K562 (cell line): ENCODE data around the gene ENTPD3. TPM values are rescaled to one million over a fixed set of nuclear protein-coding genes. Genes with fewer than 3 reads are reported as not detected.
A peak's percentile ranks its signal among the peaks of the same experiment; 100 is the strongest.

ENCODE experiments used
- EGR1 ChIP-seq: fragments of 450-650 bp; conservative IDR thresholded peaks from 2 replicates; pipeline ENCODE4 v1.6.1; 2017; ENCODE audit warnings: mild to moderate bottlenecking
- ESRRA ChIP-seq: fragments of 450-650 bp; IDR thresholded peaks from 2 replicates; pipeline ENCODE4 v1.6.1; 2014; ENCODE audit warnings: low read depth, mild to moderate bottlenecking, moderate library complexity, borderline replicate concordance
- FOXO4 ChIP-seq: fragments of 450-650 bp; formaldehyde crosslinking; IDR thresholded peaks from 2 replicates; pipeline ENCODE4 v1.4.0; 2020; ENCODE audit warnings: mild to moderate bottlenecking, moderate library complexity
- HDAC2 ChIP-seq: fragments of 450-650 bp; IDR thresholded peaks from 2 replicates; pipeline ENCODE4 v1.6.1; 2016; ENCODE audit warnings: mild to moderate bottlenecking
- HMBOX1 ChIP-seq: sonication (generic); IDR thresholded peaks from 2 replicates; pipeline ENCODE4 v1.6.1; 2016
- IRF9 ChIP-seq: fragments of 450-650 bp; IDR thresholded peaks from 2 replicates; pipeline ENCODE4 v1.6.1; 2016; ENCODE audit warnings: missing biosample characterization, missing genetic modification characterization
- KDM4B ChIP-seq, 2 experiments: fragments of 450-650 bp in 1 of 2; sonication (generic) in 1 of 2; IDR thresholded peaks; 2 replicates each; pipeline ENCODE4 v1.6.1; 2016 to 2017; ENCODE audit warnings: borderline replicate concordance in 2 of 2, antibody characterized with exemption in 1 of 2, low read depth in 1 of 2, mild to moderate bottlenecking in 1 of 2
- NR0B1 ChIP-seq: fragments of 450-650 bp; IDR thresholded peaks from one replicate; pipeline ENCODE4 v1.6.1; 2018; ENCODE audit warnings: mild to moderate bottlenecking, moderate library complexity; ENCODE audit not compliant: partially characterized antibody
- PPARD ChIP-seq: fragments of 250-450 bp; sonication (Bioruptor Pico); IDR thresholded peaks from 2 replicates; pipeline ENCODE4 v1.8.0; 2022; ENCODE audit warnings: inconsistent platforms, mild to moderate bottlenecking, moderate library complexity
- SFPQ ChIP-seq: fragments of 200-400 bp; formaldehyde crosslinking; IDR thresholded peaks from 2 replicates; pipeline ENCODE4 v1.6.1; 2017; ENCODE audit warnings: mild to moderate bottlenecking, low read depth, low read length, moderate library complexity
- STAT6 ChIP-seq: sonication (generic); formaldehyde crosslinking; IDR thresholded peaks from 2 replicates; pipeline ENCODE4 v1.8.1; 2023; ENCODE audit warnings: mild to moderate bottlenecking, missing genetic modification reagents
- TGIF2 ChIP-seq: sonication (generic); formaldehyde crosslinking; IDR thresholded peaks from 2 replicates; pipeline ENCODE4 v1.8.1; 2022; ENCODE audit warnings: mild to moderate bottlenecking, missing genetic modification reagents, moderate library complexity
- TOE1 ChIP-seq, 2 experiments: fragments of 450-650 bp in 1 of 2; sonication (generic) in 1 of 2; formaldehyde crosslinking in 1 of 2; IDR thresholded peaks; 2 replicates each; pipeline versions ENCODE4 v1.7.1 to v1.8.0; 2016 to 2022; ENCODE audit warnings: borderline replicate concordance in 2 of 2, mild to moderate bottlenecking in 2 of 2, antibody characterized with exemption in 1 of 2, inconsistent platforms in 1 of 2, low read depth in 1 of 2, missing genetic modification reagents in 1 of 2, moderate library complexity in 1 of 2
- ZNF134 ChIP-seq: fragments of 250-450 bp; sonication (Bioruptor Pico); conservative IDR thresholded peaks from 2 replicates; pipeline ENCODE4 v1.4.0; 2020
- ZNF41 ChIP-seq: fragments of 250-450 bp; sonication (Bioruptor Pico); conservative IDR thresholded peaks from 2 replicates; pipeline ENCODE4 v1.4.0; 2020; ENCODE audit warnings: mild to moderate bottlenecking
- ZNF644 ChIP-seq: fragments of 200-800 bp; sonication (Bioruptor generic); IDR thresholded peaks from 2 replicates; pipeline ENCODE4 v1.6.1; 2016; ENCODE audit warnings: low read depth, missing genetic modification characterization, missing compliant biosample characterization
- ZNF830 ChIP-seq: fragments of 250-450 bp; sonication (Bioruptor Pico); IDR thresholded peaks from 2 replicates; pipeline ENCODE4 v1.5.0; 2021; ENCODE audit warnings: mild to moderate bottlenecking
- polyA plus RNA-seq, 8 experiments: library from polyadenylated mRNA; depleted of rRNA in 4 of 8; stranded (reverse) in 5 of 8; unstranded in 3 of 8; fragments of >200 nt; fragmentation: Nextera tagmentation in 2 of 8; fragmentation: Illumina TruSeq in 1 of 8; extraction: Ambion mirVana in 2 of 8; extraction: Trizol in 1 of 8; gene quantifications; 2 replicates each; pipeline versions ENCODE4 v1.2.1 to v1.2.3, GENCODE V29; 2011 to 2014; ENCODE audit warnings: inconsistent platforms in 1 of 8, missing spikeins in 1 of 8
- total RNA-seq, 7 experiments: library from RNA; depleted of rRNA in 6 of 7; stranded (reverse); fragments of >200 nt in 6 of 7; fragmentation: Illumina TruSeq in 2 of 7; extraction: Trizol in 2 of 7; gene quantifications; 2 replicates each; pipeline versions ENCODE4 v1.2.1 to v1.2.3, GENCODE V29; 2011 to 2021; ENCODE audit warnings: low replicate concordance in 1 of 7

ENTPD3 gene
- total and polyA plus RNA-seq, 9 of the 15 experiments (the other 6 are each of a cell fraction or from before 2014, with no cell fraction given), result 0.23 to 2.1 (median 0.58) TPM

- no peak for TF ChIP-seq ZNF134 (CRISPR knock-in tag)
- no peak for TF ChIP-seq ESRRA
- TF ChIP-seq PPARD, result no peak
- no peak for TF ChIP-seq TGIF2 (CRISPR knock-in tag)
- no peak for TF ChIP-seq IRF9 (tag)
- TF ChIP-seq STAT6 (CRISPR knock-in tag), result no peak
- TF ChIP-seq HDAC2, result no peak
- TF ChIP-seq ZNF644 (tag), result no peak
- TF ChIP-seq HMBOX1, result peak; percentile 57
- no peak for TF ChIP-seq NR0B1
- no peak for TF ChIP-seq EGR1
- no peak for TF ChIP-seq KDM4B (IDR thresholded peaks at IDR 0.05; ENCODE audit: borderline replicate concordance in 2 of 2, low read depth in 1 of 2)
- TF ChIP-seq ZNF830, result no peak
- TF ChIP-seq TOE1 (IDR thresholded peaks at IDR 0.05; ENCODE audit: borderline replicate concordance), result peak; percentile 81
- no peak for TF ChIP-seq TOE1 (CRISPR knock-in tag; IDR thresholded peaks at IDR 0.05; ENCODE audit: borderline replicate concordance, low read depth)
- TF ChIP-seq SFPQ, result no peak
- no peak for TF ChIP-seq FOXO4
- no peak for TF ChIP-seq ZNF41 (CRISPR knock-in tag)
These were observed 65.5 kb downstream of the ENTPD3 start (continued) for GRCh38 chr3:40452562-40452875.
